ENCODE results near the gene GFRAL. TPM values are rescaled to one million over a fixed set of nuclear protein-coding genes. Genes with fewer than 3 reads are reported as not detected.
"Not testable (repeated sequence)": the region's sequence is repeated elsewhere in the genome, so short reads cannot be mapped to it uniquely, and the experiment has no call there.

The GFRAL gene
- total and polyA plus RNA-seq, 2 donors (not counting 1 experiment from before 2014, with no cell fraction given): not detected

GRCh38 chr6:55293116-55293515 lies 34.2 kb upstream of the GFRAL start:
- DNase-seq (ENCODE audit: low read depth in 2 of 2): peak in 1 of 2 donors; percentile 47
- Histone ChIP-seq H3K9ac (ENCODE audit: insufficient read depth, low read length) (no peak overlapping the region), H3K9me3 (ENCODE audit: control insufficient read depth, insufficient read depth, low read depth, low read length) (no peaks in the 10 kb centered on the region), H3K79me2 (ENCODE audit: control insufficient read depth, insufficient read depth, low read length) (no peaks in the 10 kb centered on the region), H3K4me3 (replicated peaks in 1 of 4; ENCODE audit: control extremely low read depth in 1 of 4, insufficient read depth in 1 of 4, low read depth in 3 of 4, low read length in 4 of 4) (no peak overlapping the region), H3K27ac (ENCODE audit: insufficient read depth, low read length) (no peak overlapping the region), H3K36me3 (ENCODE audit: control insufficient read depth, insufficient read depth, low read length) (no peaks in the 10 kb centered on the region), H3K27me3 (ENCODE audit: control insufficient read depth, insufficient read depth, low read length) (no peaks in the 10 kb centered on the region), H3K4me1 (ENCODE audit: control insufficient read depth, extremely low read depth, insufficient read depth, low read length) (no peaks in the 10 kb centered on the region), H4K20me1 (ENCODE audit: control insufficient read depth, extremely low read depth, insufficient read depth, low read length) (no peaks in the 10 kb centered on the region), H3K4me2 (ENCODE audit: extremely low read depth, insufficient read depth, low read length) (no peak overlapping the region), H2AFZ (ENCODE audit: low read length) (no peak overlapping the region)
- TF ChIP-seq EZH2 (IDR thresholded peaks at IDR 0.05; ENCODE audit: low read length, missing control alignments): no peak
- TF ChIP-seq CTCF (conservative IDR thresholded peaks at IDR 0.05 in 1 of 2, IDR thresholded peaks at IDR 0.05 in 1 of 2; ENCODE audit: low read depth in 1 of 2, low read length in 2 of 2): peak; percentile 22 to 45

DNA sequence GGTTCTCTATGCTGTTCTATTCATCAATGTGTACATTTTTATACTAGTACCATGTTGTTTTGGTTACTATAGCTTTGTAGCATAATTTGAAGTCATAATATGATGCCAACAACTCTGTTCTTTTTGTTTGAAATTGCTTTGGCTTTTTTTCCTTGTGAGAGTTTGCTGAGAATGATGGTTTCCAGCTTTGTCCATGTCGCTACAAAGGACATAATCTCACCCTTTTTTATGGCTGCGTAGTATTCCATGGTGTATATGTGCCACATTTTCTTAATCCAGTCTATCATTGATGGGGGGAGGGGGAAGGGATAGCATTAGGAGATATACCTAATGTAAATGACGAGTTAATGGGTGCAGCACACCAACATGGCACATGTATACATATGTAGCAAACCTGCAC lies 30.1 kb upstream of the GFRAL start:
- not testable (repeated sequence) for H3K4me2 ChIP-seq (ENCODE audit: extremely low read depth, insufficient read depth, low read length); H3K79me2 ChIP-seq (ENCODE audit: control insufficient read depth, insufficient read depth, low read length); H3K36me3 ChIP-seq (ENCODE audit: control insufficient read depth, insufficient read depth, low read length); H3K4me3 ChIP-seq (replicated peaks in 1 of 4; ENCODE audit: control extremely low read depth in 1 of 4, insufficient read depth in 1 of 4, low read depth in 3 of 4, low read length in 4 of 4); H3K27me3 ChIP-seq (ENCODE audit: control insufficient read depth, insufficient read depth, low read length); H4K20me1 ChIP-seq (ENCODE audit: control insufficient read depth, extremely low read depth, insufficient read depth, low read length); H3K4me1 ChIP-seq (ENCODE audit: control insufficient read depth, extremely low read depth, insufficient read depth, low read length); H3K9me3 ChIP-seq (ENCODE audit: control insufficient read depth, insufficient read depth, low read depth, low read length); H3K27ac ChIP-seq (ENCODE audit: insufficient read depth, low read length); H3K9ac ChIP-seq (ENCODE audit: insufficient read depth, low read length); DNase-seq (ENCODE audit: low read depth in 2 of 2); H2AFZ ChIP-seq (ENCODE audit: low read length)

GRCh38 chr6:55299286-55299985 lies 27.8 kb upstream of the GFRAL start:
- Histone ChIP-seq H3K79me2 (ENCODE audit: control insufficient read depth, insufficient read depth, low read length) (no peaks in the 10 kb centered on the region), H3K27ac (ENCODE audit: insufficient read depth, low read length) (no peak overlapping the region), H3K27me3 (ENCODE audit: control insufficient read depth, insufficient read depth, low read length) (no peaks in the 10 kb centered on the region), H3K4me3 (replicated peaks in 1 of 4; ENCODE audit: control extremely low read depth in 1 of 4, insufficient read depth in 1 of 4, low read depth in 3 of 4, low read length in 4 of 4) (no peak overlapping the region), H4K20me1 (ENCODE audit: control insufficient read depth, extremely low read depth, insufficient read depth, low read length) (no peaks in the 10 kb centered on the region), H3K9me3 (ENCODE audit: control insufficient read depth, insufficient read depth, low read depth, low read length) (no peaks in the 10 kb centered on the region), H2AFZ (ENCODE audit: low read length) (no peak overlapping the region), H3K36me3 (ENCODE audit: control insufficient read depth, insufficient read depth, low read length) (no peaks in the 10 kb centered on the region), H3K4me2 (ENCODE audit: extremely low read depth, insufficient read depth, low read length) (no peak overlapping the region), H3K4me1 (ENCODE audit: control insufficient read depth, extremely low read depth, insufficient read depth, low read length) (no peaks in the 10 kb centered on the region), H3K9ac (ENCODE audit: insufficient read depth, low read length) (no peak overlapping the region)
- DNase-seq (ENCODE audit: low read depth in 2 of 2): no peak
- no peak for TF ChIP-seq EZH2 (IDR thresholded peaks at IDR 0.05; ENCODE audit: low read length, missing control alignments)
- TF ChIP-seq CTCF (conservative IDR thresholded peaks at IDR 0.05 in 1 of 2, IDR thresholded peaks at IDR 0.05 in 1 of 2; ENCODE audit: low read depth in 1 of 2, low read length in 2 of 2): no peak

Data from fibroblast of lung (primary cell).